HCT116 (cell line): ENCODE results near the gene POLR3GL.

Source experiments
- CEBPB ChIP-seq: IDR thresholded peaks from 2 replicates; pipeline ENCODE4 v1.6.1; 2012; ENCODE audit warnings: low read depth
- JUND ChIP-seq: IDR thresholded peaks from 2 replicates; pipeline ENCODE4 v1.6.1; 2012
- POLR2A ChIP-seq: IDR thresholded peaks from 2 replicates; pipeline ENCODE4 v1.7.0; 2011; ENCODE audit warnings: borderline replicate concordance; ENCODE audit not compliant: insufficient read depth, insufficient read length; ENCODE audit errors: extremely low read depth
- POLR2AphosphoS5 ChIP-seq: IDR thresholded peaks from 2 replicates; pipeline ENCODE4 v1.6.1; 2011; ENCODE audit warnings: mild to moderate bottlenecking, low read depth, low read length, moderate library complexity
- RAD21 ChIP-seq: IDR thresholded peaks from 2 replicates; pipeline ENCODE4 v1.6.1; 2012; ENCODE audit warnings: low read depth, mild to moderate bottlenecking
- YY1 ChIP-seq: IDR thresholded peaks from 2 replicates; pipeline ENCODE4 v1.6.1; 2011; ENCODE audit warnings: low read length, low read depth, moderate library complexity, mild to moderate bottlenecking; ENCODE audit not compliant: insufficient replicate concordance; ENCODE audit errors: extremely low read depth
- TF ChIP-seq, protein P1 (sequence below), 3 experiments: fragments of 200-600 bp in 1 of 3; sonication (generic) in 1 of 3; IDR thresholded peaks in 2 of 3; conservative IDR thresholded peaks in 1 of 3; 2 replicates each; pipeline ENCODE4 v1.5.1; 2012 to 2017; ENCODE audit warnings: low read depth in 2 of 3, low read length in 2 of 3, antibody characterized with exemption in 1 of 3, borderline replicate concordance in 1 of 3, control low read depth in 1 of 3, mild to moderate bottlenecking in 1 of 3, mixed read lengths in 1 of 3, mixed run types in 1 of 3, moderate library complexity in 1 of 3; ENCODE audit not compliant: insufficient read depth in 1 of 3

DNA sequence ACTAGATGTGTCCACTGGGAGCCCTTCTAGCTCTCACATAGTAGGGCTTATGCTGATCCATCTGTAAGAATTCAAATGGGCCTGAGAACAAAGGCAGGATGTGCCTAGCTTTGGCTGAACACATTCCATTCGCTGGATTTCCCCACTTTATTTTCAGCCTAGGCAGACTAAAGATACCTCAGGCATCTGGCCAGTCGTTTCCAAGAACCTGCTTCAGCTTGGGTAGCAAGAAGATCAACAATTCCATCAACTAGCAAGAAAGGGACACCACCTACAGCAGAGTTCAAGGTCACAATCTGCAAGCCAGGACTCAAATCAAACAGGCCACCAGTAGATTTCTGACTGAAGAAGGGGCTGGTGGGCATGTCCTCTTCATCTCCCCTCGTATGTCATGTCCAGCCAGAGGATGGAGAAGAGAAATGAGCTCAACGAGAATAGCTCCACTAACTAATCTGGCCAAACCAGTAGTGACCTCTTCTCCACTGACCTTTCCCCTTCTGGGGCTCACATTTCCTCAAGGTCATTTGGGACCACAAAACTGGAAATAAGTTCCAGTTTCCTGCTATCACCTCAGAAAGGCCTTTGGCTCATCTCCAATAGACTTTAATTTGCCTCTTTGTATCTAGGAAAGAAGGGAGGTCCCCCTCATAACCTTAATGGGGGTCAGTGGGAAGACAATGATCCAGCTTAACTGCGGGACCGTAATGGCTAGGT is 17.7 kb downstream of the POLR3GL start:
- TF ChIP-seq RAD21: no peak
- no peak for TF ChIP-seq POLR2A
- TF ChIP-seq YY1: no peak
- TF ChIP-seq CEBPB: no peak
- TF ChIP-seq, protein P1, sequence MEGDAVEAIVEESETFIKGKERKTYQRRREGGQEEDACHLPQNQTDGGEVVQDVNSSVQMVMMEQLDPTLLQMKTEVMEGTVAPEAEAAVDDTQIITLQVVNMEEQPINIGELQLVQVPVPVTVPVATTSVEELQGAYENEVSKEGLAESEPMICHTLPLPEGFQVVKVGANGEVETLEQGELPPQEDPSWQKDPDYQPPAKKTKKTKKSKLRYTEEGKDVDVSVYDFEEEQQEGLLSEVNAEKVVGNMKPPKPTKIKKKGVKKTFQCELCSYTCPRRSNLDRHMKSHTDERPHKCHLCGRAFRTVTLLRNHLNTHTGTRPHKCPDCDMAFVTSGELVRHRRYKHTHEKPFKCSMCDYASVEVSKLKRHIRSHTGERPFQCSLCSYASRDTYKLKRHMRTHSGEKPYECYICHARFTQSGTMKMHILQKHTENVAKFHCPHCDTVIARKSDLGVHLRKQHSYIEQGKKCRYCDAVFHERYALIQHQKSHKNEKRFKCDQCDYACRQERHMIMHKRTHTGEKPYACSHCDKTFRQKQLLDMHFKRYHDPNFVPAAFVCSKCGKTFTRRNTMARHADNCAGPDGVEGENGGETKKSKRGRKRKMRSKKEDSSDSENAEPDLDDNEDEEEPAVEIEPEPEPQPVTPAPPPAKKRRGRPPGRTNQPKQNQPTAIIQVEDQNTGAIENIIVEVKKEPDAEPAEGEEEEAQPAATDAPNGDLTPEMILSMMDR (IDR thresholded peaks at IDR 0.05 in 2 of 3, conservative IDR thresholded peaks at IDR 0.05 in 1 of 3; ENCODE audit: borderline replicate concordance in 1 of 3, insufficient read depth in 1 of 3, low read depth in 2 of 3, low read length in 2 of 3): no peak
- TF ChIP-seq JUND: no peak
- no peak for TF ChIP-seq POLR2AphosphoS5
